Measurements from ENCODE around the gene KIAA1549.
"Not testable (repeated sequence)": the region's sequence is repeated elsewhere in the genome, so short reads cannot be mapped to it uniquely, and the experiment has no call there.

The KIAA1549 gene

DNA sequence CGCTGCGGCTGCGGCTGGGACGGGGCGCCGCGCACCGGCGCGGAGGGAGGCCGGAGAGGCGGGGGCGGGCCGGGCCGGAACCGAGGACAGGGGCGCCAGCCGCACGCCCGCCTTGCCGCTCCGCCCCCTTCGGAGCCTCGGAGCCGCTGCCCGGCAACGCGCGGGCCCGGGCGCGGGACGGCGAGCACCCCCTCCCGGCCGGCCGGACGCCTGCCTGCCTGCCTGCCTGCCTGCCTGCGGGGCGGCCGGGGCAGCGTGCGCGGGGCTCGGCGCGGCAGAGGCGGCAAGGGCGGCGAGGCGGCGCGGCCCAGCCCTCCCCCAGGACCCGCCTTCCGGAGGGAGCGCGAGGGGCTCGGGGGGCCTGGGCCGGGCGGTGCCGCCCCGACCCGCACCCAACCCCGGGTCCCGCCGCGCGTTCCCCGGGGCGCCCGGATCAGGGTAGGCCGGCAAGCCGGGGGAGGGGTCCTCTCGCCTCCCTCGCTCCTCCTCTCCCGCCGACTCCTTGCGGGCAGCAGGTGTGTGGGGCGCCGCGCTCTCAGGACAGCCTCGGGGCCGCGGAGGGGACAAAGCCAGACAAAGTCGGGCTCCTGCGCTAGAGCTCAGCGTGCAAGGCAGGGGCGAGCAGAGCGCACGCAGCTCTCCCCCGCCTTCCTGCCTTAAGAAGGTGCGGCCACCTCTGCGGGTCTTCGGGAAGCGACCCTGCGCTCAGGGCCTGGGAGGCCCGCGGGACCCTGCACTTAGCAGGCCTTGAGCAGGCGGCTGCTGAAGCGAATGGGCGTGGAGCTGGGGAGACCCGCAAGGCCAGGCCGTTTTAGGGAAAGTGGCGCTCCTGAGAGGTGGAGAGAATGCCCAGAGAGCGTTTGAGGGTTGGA, at the start of gene KIAA1549:
Gene KIAA1549 (minus strand): TSS at position 58 of the 872 bp plus-strand sequence. CDS start 120 bp downstream, outside the sequence.
- peak; percentile 81 for DNase-seq

DNA sequence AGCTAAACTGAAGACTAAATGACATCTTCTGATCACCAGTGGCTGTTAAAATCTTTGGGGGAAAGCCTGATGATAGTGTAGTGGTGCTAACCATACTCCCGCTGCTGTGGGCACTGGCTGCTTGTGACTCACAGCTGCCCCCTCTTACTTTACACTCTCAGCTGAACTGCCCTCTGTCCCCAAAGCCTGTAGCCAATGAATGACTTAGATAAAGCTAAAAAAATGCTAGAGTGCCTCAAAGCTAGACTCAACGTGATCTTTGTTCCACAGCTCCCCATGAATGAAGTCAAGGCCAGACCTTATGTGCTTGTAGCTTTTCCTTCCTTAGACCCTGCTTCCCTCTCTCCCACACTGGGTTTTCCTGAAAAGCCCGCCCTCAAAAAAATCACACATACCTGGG, 48.2 kb upstream of the KIAA1549 start:
- no peak for DNase-seq

DNA sequence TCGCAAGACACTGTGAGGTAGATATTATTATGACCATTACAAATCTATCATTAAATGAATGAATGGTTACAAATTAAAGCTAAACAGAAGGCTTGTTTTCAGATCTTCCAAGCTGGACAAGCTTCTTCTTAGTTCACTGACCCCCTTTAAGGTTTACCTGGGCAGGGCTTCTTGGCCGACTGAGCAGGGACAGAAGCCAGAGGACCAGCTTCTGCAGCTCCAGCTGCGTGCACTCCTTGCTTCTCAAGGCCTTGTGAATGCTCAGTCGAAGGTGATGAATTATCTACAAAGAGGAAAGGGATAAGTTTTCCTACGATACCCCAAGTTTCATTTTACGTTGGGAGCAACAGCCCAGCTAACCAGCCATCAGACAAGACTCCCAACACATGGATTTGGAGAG, 45.4 kb upstream of the KIAA1549 start:
- DNase-seq = no peak

DNA sequence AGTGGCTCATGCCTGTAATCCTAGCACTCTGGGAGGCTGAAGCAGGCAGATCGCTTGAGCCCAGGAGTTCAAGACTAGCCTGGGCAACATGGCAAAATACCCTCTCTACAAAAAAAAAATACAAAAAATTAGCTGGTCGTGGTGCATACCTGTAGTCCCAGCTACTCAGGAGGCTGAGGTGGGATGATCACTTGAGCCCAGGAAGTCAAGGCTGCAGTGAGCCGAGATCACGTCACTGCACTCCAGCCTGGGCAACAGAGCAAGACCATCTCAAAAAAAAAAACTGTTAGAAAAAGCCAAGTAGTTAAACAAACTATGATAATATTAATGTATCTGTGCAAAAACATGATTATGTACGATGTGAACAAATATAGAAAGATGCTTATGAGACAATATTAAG, 44.7 kb upstream of the KIAA1549 start:
- DNase-seq = not testable (repeated sequence)

DNA sequence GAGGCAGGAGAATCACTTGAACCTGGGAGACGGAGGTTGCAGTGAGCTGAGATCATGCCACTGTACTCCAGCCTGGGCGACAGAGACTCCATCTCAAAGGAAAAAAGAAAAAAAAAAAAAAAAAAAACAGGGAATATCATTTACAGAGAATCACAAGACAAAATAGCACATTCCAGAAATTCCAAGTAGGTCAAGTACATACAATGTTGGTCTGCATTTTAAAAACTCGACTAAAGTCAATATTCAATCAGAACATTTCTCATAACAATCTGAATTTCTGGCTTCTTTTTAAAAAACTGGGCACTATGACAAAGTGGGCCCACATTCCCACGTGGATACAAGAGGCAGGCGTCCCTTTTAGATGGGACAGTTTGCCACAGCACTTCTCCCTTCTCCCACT, 41.9 kb upstream of the KIAA1549 start:
- DNase-seq = no peak

DNA sequence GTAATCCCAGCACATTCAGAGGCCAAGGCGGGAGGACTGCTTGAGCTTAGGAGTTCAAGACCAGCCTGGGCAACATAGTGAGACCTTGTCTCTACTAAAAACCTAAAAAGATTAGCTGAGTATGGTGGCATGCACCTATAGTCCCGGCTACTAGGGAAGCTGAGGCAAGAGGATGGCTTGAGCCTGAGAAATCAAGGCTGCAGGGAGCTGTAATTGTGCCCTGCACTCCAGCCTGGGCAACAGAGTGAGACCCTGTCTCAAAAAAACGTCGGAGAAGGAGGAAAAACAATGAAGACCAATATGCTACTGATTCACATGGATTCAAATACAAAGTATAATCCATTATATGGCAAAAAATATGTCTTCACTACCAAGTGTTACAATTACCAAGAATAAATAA, 41.1 kb upstream of the KIAA1549 start:
- no peak for DNase-seq

DNA sequence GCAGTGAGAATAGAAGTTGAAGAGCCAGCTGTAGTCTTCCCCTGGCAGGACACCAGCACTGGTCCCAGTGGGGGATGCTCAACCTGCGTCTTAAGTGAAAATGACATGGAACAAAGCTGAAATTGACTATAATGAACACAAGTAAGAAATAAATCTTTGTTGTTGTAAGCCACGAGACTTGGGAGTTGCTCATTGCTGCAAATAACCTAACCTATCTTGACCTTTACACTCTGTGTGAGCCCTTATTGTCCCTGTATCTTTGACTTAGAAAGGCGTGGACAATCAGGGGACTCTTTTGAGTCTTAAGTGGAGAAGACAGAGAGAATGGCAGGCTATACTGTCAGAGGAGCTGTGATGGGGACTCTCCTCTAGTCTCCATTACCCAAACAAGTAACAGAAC, 37.7 kb upstream of the KIAA1549 start:
- no peak for DNase-seq

DNA sequence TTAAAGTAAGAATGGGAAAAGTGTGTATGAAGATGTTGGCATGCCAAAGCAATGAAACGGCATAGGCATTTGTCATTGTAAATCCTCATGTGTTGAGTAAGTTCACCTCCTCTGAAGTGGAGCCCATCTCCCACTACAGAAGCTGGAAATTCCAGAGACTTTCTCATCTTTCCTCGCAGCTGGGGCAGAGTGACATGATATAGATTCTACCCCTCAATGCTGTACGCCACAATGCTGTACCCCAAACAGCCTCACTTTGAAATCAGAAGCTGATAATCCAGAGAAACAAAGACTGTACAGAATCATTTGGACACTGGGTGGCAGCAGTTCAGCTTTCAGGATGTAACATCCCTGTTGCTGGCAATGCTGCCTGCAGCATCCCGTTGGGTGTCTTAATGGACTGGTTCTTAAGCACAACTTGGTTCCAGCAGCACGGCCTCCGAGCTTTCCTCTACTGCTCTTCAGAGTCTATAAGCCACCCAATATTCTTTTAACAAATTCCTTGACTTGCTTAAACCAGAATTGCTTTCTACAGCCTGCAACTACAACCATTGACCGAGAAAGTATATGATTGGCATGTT, 35.8 kb upstream of the KIAA1549 start:
- peak; percentile 56 for DNase-seq

DNA sequence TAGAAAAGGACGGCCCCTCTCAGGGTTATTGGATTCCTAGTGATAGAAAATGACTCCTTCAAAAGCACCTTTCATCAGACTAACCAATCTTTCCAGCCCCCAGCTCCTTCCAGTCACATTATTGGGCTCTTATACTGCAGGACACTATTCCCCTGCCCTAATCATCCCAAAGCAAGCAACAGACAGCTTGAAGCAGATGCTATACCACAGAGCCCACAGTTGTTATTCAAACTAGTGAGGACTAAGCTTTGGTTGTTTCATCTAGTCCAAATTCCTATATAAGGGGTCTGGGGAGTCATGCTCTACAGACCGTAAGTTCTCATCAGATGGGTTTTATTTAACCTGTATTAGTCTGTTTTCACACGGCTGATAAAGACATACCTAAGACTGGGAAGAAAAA, 30.2 kb upstream of the KIAA1549 start:
- DNase-seq = no peak

DNA sequence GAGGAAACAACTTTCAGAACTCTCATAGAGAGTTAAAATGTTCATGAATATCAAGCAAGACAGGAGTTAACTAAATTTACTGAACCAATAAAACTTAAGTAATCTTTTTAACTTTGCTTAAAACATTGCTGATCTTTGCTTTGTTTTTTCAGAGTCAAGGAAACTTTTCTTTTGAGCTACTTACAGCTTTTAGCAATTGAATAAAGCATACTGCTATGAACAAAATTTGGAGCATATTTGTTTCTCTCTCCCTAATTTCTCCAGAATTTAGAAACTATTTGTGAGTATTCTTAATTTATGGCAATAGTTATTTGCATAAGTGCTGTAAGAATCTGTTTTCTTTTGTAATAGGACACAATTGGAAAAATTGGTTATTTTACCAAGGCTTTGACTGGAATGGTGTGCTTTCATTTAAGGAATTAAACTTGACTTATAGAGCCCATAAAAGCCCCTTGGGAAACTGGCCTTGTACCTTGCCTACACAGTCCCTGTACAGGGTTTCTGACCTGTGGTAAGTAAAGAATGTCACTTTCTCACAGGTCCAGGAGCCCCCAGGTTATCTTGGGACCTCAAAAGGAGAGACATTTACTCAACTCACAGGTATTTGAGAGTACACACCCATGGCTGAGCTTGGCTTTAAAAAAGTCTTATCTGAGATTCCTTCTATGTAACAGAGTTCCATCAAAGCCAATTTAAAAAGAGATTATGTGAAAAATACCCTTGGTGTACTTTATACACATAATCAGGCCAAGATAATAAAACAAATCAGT, 23.3 kb upstream of the KIAA1549 start:
- DNase-seq = no peak

DNA sequence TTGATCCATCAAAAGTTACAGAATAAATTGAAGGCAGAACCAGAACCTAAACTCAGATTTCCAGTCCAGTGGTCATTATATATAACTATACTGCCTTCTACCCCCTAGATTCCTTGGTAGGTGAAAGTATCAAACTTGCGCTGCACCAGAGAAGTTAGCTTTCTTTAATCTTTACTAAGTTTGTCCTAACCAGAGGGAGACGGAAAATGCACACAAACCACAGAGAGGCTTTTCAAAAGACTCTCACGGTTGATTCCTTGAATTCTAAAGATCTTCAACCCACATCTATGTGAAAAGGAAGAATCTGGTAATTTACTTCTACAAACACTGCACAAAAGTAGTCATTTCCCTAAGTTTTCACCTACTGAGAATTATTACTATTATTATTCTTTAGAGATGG, 18.2 kb upstream of the KIAA1549 start:
- no peak for DNase-seq

DNA sequence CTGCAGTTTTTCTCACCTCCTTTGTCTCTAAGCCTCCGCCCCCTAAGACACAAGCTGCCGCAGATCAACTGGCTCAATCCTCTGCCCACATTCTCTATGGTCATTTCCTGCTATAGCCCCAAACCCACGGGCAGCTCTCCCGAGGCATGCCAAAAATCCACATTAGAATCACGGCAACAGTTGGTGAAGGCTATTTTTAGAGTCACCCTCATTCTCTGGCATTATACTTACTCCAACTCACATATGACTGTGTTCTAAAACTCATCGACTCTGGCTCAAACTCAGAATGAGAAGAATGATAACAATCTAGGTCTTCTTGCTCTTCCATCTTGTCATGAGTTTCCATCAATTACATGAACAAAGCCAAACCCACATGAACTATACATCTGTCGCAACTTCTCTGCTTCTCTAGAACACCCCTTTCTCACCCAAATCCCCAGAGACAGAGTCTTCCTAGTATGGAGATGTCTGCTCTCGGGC, 10.9 kb upstream of the KIAA1549 start:
- DNase-seq = no peak

DNA sequence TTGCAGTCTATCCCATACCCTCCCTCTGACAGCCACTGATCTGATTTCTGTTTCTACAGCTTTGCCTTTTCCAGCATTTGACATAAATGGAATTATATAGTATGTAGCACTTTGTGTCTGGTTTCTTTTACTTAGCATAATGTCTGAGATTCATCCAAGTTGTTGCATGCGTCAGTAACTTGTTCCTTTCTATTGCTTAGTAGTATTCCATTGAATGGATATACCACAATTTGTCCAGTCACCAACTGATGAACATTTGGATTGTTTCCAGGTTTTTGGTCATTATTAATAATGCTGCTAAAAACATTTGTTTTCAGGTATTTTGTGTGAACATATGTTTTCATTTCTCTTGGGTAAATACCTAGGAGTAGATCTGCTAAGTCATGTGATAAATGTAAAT, 6.5 kb upstream of the KIAA1549 start:
- DNase-seq = no peak

DNA sequence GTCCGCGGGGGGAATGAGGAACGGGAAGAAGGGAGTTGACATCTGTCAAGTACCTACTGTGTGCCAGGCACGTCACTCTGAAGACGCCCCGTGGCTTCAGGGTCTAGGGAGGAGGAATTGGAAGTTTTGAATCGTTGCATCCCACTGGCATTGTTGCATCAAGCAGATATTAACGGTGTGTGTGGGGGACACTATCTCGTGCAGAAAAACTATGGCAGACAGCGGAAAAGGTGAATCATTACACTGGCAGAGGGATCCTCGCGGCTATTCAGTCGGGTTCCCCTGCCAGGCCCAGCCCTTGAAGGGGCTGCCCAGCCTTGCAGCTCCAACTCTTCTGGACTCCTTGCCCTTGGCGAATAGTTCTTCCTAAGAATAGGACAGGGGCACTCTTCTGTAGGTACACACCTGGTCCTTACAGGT, 1.0 kb upstream of the KIAA1549 start:
- DNase-seq = no peak

DNA sequence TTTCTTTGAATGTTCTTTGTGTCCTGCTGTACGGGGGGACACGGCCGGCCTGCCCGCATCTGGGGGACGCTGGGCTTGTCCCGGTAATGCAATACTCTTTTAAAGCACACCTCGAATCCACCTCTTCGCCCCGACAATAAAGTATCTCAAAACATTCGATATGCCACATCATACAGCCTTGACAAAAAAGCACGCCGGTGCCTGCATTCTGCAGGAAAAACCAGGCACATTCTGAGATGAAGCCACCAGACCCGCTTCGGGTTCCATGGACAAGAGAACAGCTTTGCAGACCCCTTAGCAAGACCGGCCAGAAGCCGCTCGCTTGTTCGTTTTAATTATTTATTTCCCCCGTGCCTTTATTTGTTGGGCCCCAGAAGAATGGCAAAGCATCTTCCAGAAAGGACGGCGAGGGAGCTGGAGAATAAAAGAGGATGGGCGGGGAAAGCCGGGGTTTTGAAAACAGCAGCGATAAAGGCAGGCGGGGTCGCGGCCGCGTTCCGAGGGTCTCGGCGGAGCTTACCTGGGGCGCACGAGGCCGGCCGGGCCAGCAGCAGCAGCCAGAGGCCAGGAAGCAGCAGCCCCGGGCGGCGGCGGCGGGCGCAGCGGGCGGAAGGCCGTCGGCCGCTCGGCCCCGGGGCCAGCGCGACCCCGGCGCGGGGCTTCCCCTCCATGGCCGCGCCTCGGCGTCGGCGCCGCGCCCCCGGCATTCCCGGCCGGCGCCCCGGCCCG, 462 bp downstream of the KIAA1549 start:
- peak; percentile 48 for DNase-seq

DNA sequence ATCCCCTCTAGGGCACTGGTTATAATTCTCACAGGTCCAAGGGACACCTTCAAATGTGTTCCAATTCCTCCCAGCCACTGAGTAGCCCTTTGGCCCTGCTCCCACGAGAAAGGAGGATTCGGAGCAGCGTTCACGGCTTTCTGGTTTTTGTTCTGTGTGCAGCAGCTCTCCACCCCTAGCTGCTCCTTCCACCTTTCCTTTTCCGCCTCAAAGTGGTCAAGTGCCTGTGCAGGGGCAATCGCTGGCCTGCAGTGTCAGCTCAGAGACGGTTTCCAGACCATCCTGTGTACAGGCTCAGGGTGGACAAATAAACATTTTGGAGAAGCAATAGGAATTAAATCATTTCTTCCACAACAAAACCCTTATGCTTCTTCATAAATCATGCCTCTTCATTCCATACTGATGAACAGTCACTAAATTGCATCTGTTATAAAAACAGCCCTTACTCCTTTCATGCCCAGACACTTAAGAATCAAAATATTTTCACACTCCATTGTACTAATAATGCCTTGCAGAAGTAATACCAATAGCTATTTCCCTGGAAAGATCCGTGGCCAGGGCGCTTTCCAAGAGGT, 1.1 kb downstream of the KIAA1549 start:
- no peak for DNase-seq

DNA sequence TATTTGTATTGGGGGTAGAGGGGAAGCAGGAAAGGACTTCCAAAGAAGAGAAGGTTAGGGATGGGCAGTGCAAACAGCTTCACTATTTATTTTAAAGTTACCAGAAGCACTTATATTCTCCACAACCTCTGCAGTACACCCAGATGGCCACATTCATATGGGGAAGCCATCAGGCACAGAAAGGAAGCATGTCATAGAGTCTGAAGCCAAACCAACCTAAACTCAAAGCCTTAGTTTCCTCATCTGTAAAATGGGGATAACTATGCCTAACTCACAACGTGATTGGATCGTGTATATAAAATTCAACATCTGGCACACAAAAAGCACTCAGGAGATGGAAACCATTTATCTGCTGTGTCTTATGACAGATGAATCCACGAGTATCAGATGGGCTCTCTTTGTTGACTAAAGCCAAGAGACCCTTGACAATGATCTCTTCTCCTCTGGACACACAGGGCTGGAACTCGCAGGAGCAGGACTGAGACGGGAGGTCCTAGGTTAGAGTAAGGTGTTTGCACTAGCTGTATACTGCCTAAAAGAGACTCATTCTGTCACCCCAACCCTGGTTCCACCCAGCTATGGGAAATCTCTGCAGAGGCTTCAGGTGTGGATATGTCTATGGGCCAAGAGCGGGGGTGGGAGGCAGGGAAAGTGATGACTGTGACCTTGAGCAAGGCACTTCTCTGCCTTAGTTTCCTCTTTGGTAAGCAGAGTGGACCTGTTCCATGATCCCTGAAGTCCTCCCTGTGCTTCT, 1.8 kb downstream of the KIAA1549 start:
- no peak for DNase-seq

DNA sequence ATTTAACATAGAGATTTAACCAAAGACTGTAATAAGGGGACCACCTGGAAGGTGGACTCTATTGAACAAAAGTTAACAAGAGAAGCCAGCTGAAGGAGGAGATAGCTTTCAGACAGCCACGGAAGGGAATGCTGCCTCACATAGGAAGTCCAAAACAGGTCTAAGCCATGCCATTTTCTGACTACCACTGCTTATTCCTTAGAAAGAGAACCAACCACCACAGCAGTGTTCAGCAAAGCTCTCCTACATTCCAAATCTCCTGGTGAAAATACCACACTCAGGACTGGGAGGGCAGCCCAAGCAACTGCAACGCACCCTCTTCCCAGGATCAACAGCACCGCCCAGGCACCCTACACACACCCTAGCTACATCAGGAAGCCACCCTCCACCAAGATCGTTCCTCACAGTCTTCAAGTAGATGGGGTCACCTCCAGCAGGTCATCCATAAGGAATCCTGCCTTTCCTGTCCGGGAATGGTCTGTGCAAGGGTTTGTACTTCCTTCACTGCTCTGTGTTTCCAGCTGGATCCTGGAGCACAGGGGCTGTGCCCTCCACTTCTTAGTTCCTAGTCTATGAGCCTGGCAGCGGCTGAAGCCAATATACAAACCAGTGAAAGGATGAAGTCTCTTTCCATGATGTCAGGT, 2.5 kb downstream of the KIAA1549 start:
- no peak for DNase-seq

DNA sequence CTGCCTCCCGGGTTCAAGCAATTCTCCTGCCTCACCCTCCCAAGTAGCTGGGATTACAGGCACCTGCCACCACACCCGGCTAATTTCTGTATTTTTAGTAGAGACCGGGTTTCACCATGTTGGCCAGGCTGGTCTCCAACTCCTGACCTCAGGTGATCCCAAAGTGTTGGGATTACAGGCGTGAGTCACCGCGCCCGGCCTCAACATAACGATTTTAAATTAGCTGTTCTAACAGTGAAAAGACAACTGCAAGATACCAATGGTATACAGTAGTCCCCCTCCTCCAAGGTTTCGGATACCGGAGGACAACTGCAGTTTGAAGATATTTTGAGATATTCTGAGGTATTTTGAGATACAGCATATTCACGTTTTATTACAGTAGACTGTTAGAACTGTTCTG, 5.0 kb downstream of the KIAA1549 start:
- DNase-seq = not testable (repeated sequence)

DNA sequence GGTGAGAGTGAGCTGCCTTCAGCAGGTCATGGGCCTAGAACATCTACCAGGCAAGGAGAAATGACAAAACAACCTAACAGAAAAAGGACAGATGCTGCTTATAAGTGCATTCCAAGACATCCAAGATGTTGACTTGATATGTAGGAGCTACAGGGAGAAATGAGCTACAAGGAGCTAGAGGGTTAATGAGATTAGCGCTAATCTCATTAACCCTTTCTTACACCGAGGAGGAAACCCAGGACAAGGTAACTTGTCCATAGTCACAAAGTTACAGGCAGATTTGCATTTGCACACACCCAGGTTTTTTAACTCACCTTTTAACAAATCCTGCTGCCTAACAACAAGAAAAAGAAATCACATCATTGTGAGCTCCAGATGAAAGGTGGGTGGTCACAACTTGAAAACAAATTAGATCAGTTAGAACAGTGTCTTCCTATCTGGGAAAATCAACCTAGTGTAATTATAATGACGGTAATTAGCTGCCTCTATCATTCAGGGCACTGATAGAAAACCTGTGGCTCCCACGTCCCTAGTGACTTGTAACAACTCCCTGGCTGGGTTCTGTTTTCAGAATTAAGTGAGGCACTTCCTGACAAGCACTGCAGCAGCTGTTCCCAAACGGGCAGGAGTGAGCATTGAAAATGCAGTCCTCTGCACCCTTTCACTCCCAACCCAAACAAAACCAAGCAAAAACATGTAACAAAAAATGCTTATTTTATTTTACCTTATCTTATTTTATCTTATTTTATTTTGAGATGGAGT, 5.7 kb downstream of the KIAA1549 start:
- no peak for DNase-seq
